Endodermal cell (in vitro differentiated cells): Measurements from ENCODE around the gene IFITM10. TPM values are rescaled to one million over a fixed set of nuclear protein-coding genes. Genes with fewer than 3 reads are reported as not detected.
A peak's percentile ranks its signal among the peaks of the same experiment; 100 is the strongest.

ENCODE experiments used
- DNase-seq: peaks from one replicate; pipeline ENCODE4 v3.0.0-alpha.2; 2017
- H3K27ac ChIP-seq: 2 replicates; pipeline ENCODE4 v1.5.1; 2013; ENCODE audit warnings: mild to moderate bottlenecking, low read depth, low read length, moderate library complexity
- H3K27me3 ChIP-seq: 2 replicates; pipeline ENCODE4 v1.6.1; 2013; ENCODE audit warnings: mild to moderate bottlenecking, low read length, moderate library complexity; ENCODE audit not compliant: insufficient read depth, control insufficient read depth, poor library complexity, severe bottlenecking
- H3K36me3 ChIP-seq: 2 replicates; pipeline ENCODE4 v1.7.0; 2013; ENCODE audit warnings: mild to moderate bottlenecking, low read length, moderate library complexity; ENCODE audit not compliant: control insufficient read depth, insufficient read depth
- H3K4me1 ChIP-seq: one replicate; pipeline ENCODE4 v1.7.0; 2013; ENCODE audit warnings: low read length; ENCODE audit not compliant: control insufficient read depth, insufficient read depth
- H3K4me3 ChIP-seq: 2 replicates; pipeline ENCODE4 v1.5.1; 2013; ENCODE audit warnings: mild to moderate bottlenecking, low read length, moderate library complexity
- H3K9ac ChIP-seq: 2 replicates; pipeline ENCODE4 v1.6.1; 2013; ENCODE audit warnings: mild to moderate bottlenecking, low read length, moderate library complexity; ENCODE audit not compliant: poor library complexity, severe bottlenecking; ENCODE audit errors: extremely low read depth
- H3K9me3 ChIP-seq: 2 replicates; pipeline ENCODE4 v1.6.1; 2013; ENCODE audit warnings: mild to moderate bottlenecking, low read length, moderate library complexity; ENCODE audit not compliant: control insufficient read depth
- H3K27ac Mint-ChIP-seq: 2 replicates; pipeline ENCODE4 v1.8.0; 2020; ENCODE audit warnings: mixed read lengths
- H3K27me3 Mint-ChIP-seq: 2 replicates; pipeline ENCODE4 v1.8.0; 2021; ENCODE audit warnings: mild to moderate bottlenecking, mixed read lengths; ENCODE audit not compliant: insufficient read depth
- H3K36me3 Mint-ChIP-seq: 2 replicates; pipeline ENCODE4 v1.8.0; 2020; ENCODE audit warnings: low read depth, mixed read lengths
- H3K4me1 Mint-ChIP-seq: 2 replicates; pipeline ENCODE4 v1.8.0; 2020; ENCODE audit warnings: mixed read lengths
- H3K4me3 Mint-ChIP-seq: 2 replicates; pipeline ENCODE4 v1.8.0; 2020; ENCODE audit warnings: mild to moderate bottlenecking, moderate library complexity, mixed read lengths
- H3K9me3 Mint-ChIP-seq: 2 replicates; pipeline ENCODE4 v1.8.0; 2020; ENCODE audit warnings: mild to moderate bottlenecking, mixed read lengths
- CTCF ChIP-seq: fragments of 200-600 bp; sonication (generic); conservative IDR thresholded peaks from 2 replicates; pipeline ENCODE4 v1.5.0; 2021; ENCODE audit warnings: antibody characterized with exemption, mild to moderate bottlenecking
- WGBS, 2 experiments: methylation state at CpG; one replicate each; pipeline versions ENCODE4 v1.1.5 to v1.1.7; 2013; ENCODE audit warnings: missing lambda C conversion rate in 2 of 2, mixed read lengths in 1 of 2; ENCODE audit not compliant: insufficient coverage in 1 of 2, insufficient read length in 1 of 2; 5-methylcytosine and 5-hydroxymethylcytosine counted together
- total RNA-seq, 2 donors: library from RNA; stranded (reverse); fragmentation: NEBNext Ultra II Directional in 1 of 2; extraction: Animal tissue kit (Norgen Biotek cat#: 25700) in 1 of 2; gene quantifications; 2 replicates in 1 of 2; 3 replicates in 1 of 2; pipeline ENCODE4 v1.2.1, GENCODE V29; 2021

IFITM10 gene
- total RNA-seq, 2 donors from 2014 or later = 0.75 to 1.0 TPM

DNA sequence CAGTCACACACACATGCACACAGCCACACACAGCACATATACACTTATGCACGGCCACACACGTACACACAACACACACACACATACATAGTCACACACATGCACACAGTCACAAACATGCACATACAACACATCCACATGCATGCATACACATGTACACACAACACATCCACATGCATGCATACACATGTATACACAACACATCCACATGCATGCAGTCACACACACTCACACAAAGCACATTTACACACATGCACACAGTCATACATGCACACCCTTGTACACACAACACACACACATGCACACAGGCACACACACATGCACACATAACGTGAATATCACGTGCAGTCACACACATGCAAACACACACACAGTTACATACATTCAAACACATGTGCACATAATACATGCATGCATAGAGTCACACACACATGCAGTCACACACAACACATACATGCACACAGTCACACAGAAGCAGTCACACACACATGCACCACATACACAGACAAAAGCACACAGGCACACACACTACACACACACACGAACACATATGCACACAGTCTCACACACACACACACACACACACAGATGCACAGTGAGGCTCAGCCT, 18.8 kb downstream of the IFITM10 start:
- no peak overlapping the region for H3K9ac ChIP-seq
- H3K4me3 ChIP-seq = no peak overlapping the region
- H3K27me3 ChIP-seq = peaks cover 28% of the 10 kb centered on the region
- no peaks in the 10 kb centered on the region for H3K9me3 ChIP-seq
- no peaks in the 10 kb centered on the region for H3K36me3 Mint-ChIP-seq
- peaks cover 3% of the 10 kb centered on the region for H3K4me1 Mint-ChIP-seq
- no peaks in the 10 kb centered on the region for H3K4me1 ChIP-seq
- H3K4me3 Mint-ChIP-seq = no peak overlapping the region
- no peaks in the 10 kb centered on the region for H3K36me3 ChIP-seq
- 94 to 95% methylated on average over 5 of the region's 5 CpGs for WGBS, 2 experiments
- no peak overlapping the region for H3K27ac ChIP-seq
- H3K27me3 Mint-ChIP-seq = peaks cover 57% of the 10 kb centered on the region
- TF ChIP-seq CTCF = no peak
- H3K27ac Mint-ChIP-seq = no peak overlapping the region
- no peak for DNase-seq
- peaks cover 2% of the 10 kb centered on the region for H3K9me3 Mint-ChIP-seq

GRCh38 chr11:1730059-1730629, 20.3 kb downstream of the IFITM10 start:
- Mint-ChIP-seq H3K27me3 (peaks cover 53% of the 10 kb centered on the region), H3K9me3 (no peaks in the 10 kb centered on the region), H3K4me1 (peaks cover 3% of the 10 kb centered on the region), H3K27ac (no peak overlapping the region), H3K36me3 (no peaks in the 10 kb centered on the region), H3K4me3 (no peak overlapping the region)
- peak; percentile 32 for DNase-seq
- Histone ChIP-seq H3K9me3 (no peaks in the 10 kb centered on the region), H3K4me3 (no peak overlapping the region), H3K27ac (no peak overlapping the region), H3K9ac (no peak overlapping the region), H3K27me3 (peaks cover 17% of the 10 kb centered on the region), H3K36me3 (no peaks in the 10 kb centered on the region), H3K4me1 (no peaks in the 10 kb centered on the region)
- no peak for TF ChIP-seq CTCF
- 83 to 92% methylated on average over 6 to 11 of the region's 11 CpGs for WGBS, 2 experiments

- Histone ChIP-seq H3K36me3 (no peaks in the 10 kb centered on the region), H3K4me1 (no peaks in the 10 kb centered on the region), H3K9me3 (no peaks in the 10 kb centered on the region), H3K27me3 (peaks cover 17% of the 10 kb centered on the region), H3K27ac (no peak overlapping the region), H3K9ac (no peak overlapping the region), H3K4me3 (no peak overlapping the region)
- Mint-ChIP-seq H3K4me3 (no peak overlapping the region), H3K27ac (no peak overlapping the region), H3K36me3 (no peaks in the 10 kb centered on the region), H3K9me3 (no peaks in the 10 kb centered on the region), H3K4me1 (peaks cover 3% of the 10 kb centered on the region), H3K27me3 (peaks cover 51% of the 10 kb centered on the region)
- WGBS, 2 experiments = 84 to 93% methylated on average over 7 to 9 of the region's 9 CpGs
- TF ChIP-seq CTCF = no peak
- no peak for DNase-seq
Measured at GRCh38 chr11:1729692-1730011, 20.7 kb downstream of the IFITM10 start.
